ENCODE results near the gene NSL1.

- no peak for TF ChIP-seq POLR2A (IDR thresholded peaks at IDR 0.05)
- TF ChIP-seq, protein P1, sequence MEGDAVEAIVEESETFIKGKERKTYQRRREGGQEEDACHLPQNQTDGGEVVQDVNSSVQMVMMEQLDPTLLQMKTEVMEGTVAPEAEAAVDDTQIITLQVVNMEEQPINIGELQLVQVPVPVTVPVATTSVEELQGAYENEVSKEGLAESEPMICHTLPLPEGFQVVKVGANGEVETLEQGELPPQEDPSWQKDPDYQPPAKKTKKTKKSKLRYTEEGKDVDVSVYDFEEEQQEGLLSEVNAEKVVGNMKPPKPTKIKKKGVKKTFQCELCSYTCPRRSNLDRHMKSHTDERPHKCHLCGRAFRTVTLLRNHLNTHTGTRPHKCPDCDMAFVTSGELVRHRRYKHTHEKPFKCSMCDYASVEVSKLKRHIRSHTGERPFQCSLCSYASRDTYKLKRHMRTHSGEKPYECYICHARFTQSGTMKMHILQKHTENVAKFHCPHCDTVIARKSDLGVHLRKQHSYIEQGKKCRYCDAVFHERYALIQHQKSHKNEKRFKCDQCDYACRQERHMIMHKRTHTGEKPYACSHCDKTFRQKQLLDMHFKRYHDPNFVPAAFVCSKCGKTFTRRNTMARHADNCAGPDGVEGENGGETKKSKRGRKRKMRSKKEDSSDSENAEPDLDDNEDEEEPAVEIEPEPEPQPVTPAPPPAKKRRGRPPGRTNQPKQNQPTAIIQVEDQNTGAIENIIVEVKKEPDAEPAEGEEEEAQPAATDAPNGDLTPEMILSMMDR (IDR thresholded peaks at IDR 0.05): no peak
Measured at GRCh38 chr1:212791261-212791675, 309 bp downstream of the NSL1 start.
